KOPT-K1 (cell line): ENCODE measurements around the gene DRAXIN.

Experiments used
- H3K27ac ChIP-seq: fragments of 200-600 bp; sonication (generic); 2 replicates; pipeline ENCODE4 v1.5.1; 2016; ENCODE audit warnings: antibody characterized with exemption, mild to moderate bottlenecking, low read depth, low read length; ENCODE audit not compliant: poor library complexity, severe bottlenecking
- H3K36me3 ChIP-seq: fragments of 200-600 bp; sonication (generic); 2 replicates; pipeline ENCODE4 v1.5.1; 2017; ENCODE audit warnings: antibody characterized with exemption, mild to moderate bottlenecking, low read length, moderate library complexity; ENCODE audit not compliant: insufficient read depth
- H3K9me3 ChIP-seq: fragments of 200-600 bp; sonication (generic); 2 replicates; pipeline ENCODE4 v1.5.1; 2017; ENCODE audit warnings: antibody characterized with exemption, low read length, mild to moderate bottlenecking; ENCODE audit not compliant: insufficient read depth, poor library complexity, severe bottlenecking

Gene DRAXIN

GRCh38 chr1:11728126-11728806, 36.8 kb downstream of the DRAXIN start:
- Histone ChIP-seq H3K27ac (no peak overlapping the region), H3K36me3 (no peaks in the 10 kb centered on the region), H3K9me3 (no peaks in the 10 kb centered on the region)

GRCh38 chr1:11729155-11729497, 37.6 kb downstream of the DRAXIN start:
- Histone ChIP-seq H3K9me3 (no peaks in the 10 kb centered on the region), H3K27ac (no peak overlapping the region), H3K36me3 (no peaks in the 10 kb centered on the region)

GRCh38 chr1:11729498-11730428, 38.3 kb downstream of the DRAXIN start:
- H3K27ac ChIP-seq, result peak overlapping the region; percentile 70

GRCh38 chr1:11730429-11730891, 39.0 kb downstream of the DRAXIN start:
- H3K36me3 ChIP-seq, result no peaks in the 10 kb centered on the region
- no peaks in the 10 kb centered on the region for H3K9me3 ChIP-seq
- H3K27ac ChIP-seq, result peak overlapping the region; percentile 70

More at GRCh38 chr1:11729498-11730428, 38.3 kb downstream of the DRAXIN start:
- Histone ChIP-seq H3K9me3 (no peaks in the 10 kb centered on the region), H3K36me3 (no peaks in the 10 kb centered on the region)

DNA sequence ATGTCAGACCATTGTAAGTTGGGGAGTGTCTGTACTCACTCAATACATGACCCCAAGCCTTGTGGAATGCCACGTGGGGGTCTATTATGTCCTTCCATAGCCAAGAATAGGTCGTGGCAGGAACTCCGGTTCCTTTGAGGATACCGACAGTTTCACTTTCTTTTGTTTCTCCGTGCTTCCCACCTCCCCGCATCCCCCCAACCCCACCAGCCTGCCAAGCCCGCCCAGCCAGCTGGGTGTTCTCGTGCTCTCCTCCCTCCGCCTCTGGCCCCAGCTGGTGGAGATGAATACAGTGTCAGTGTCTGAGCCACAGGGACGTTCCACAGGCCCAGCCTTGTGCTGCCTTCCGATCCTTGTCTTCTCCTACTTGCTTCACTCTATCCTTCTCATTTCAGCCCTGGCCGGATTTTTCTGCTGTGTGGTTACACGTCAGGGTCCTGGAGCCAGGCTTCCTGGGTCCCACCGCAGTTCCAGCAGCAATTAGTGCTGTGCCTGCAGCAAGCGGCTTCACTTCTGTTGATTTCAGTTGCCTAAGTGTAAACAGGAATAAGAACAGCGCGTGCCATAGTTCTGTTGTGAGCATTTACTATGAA, 40.3 kb downstream of the DRAXIN start:
- Histone ChIP-seq H3K36me3 (no peaks in the 10 kb centered on the region), H3K9me3 (no peaks in the 10 kb centered on the region), H3K27ac (peak overlapping the region; percentile 70)

GRCh38 chr1:11733306-11733705, 41.8 kb downstream of the DRAXIN start:
- H3K9me3 ChIP-seq, result no peaks in the 10 kb centered on the region
- H3K36me3 ChIP-seq, result no peaks in the 10 kb centered on the region
- H3K27ac ChIP-seq, result no peak overlapping the region

DNA sequence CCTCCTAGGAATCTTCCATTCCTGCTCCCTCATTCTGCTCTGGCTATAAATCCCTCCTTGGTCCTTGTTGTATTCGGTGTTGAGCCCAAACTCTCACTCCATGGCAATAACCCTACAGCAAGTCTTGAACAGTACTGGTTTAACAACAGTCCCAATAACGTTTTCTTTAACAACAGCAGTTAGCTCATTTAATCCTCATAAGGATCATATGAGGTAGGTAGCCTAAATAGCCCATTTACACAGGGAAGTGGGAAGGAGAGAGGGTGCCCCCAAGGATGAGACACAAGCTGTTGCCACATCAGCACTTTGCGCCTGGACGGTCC, 44.0 kb downstream of the DRAXIN start:
- no peaks in the 10 kb centered on the region for H3K36me3 ChIP-seq
- no peaks in the 10 kb centered on the region for H3K9me3 ChIP-seq
- H3K27ac ChIP-seq, result no peak overlapping the region

DNA sequence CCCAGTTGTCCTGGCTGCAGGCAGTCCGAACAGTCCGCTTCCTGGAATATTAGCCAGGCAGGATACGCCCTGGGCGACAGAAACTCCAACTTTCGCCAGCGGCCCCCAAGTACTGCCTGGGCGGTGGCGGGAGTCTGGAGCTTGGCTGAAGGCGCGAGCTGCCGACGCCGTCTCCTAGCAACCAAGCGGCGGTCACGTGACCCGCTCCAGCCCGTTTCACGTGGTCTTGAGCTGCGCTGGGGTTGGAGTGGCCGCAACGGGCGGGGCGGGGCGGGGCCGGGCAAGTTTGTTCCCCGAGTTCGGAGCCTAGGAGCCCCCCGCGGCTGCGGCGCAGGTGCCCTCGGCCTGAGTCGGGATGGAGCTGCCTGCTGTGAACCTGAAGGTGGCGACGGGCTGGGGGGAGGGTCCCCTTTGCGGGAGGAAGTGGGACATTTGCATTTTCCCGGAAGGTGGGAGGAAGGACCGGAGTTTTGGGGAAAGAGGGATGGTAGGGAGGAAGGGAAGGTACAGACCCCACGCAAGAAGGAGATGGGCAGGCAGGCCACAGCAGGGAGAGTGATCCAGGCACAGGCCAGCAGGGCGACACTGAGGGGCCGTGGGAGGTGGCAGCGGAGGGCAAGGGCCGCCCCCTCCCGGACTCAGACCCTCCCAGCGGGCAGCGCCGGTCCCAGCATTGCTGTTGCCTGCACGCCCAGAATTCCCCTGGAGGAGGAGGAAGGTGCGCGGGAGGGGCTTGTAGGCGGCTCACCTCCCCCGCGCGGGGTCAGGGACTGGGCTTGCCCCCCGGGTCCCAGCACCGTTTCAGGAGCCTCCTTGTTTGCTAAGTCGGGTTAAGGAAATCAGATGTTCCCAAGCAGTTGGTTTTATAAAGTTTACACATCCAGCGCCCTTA, 44.6 kb downstream of the DRAXIN start, which contains the start of gene AGTRAP:
TSS of gene AGTRAP (plus strand) at position 283 of the 892 bp plus-strand sequence. CDS start at position 356, 73 bp downstream.
- Histone ChIP-seq H3K9me3 (no peaks in the 10 kb centered on the region), H3K27ac (peak within 1 kb of the TSS; percentile 61), H3K36me3 (no peaks in the 10 kb centered on the region)

- Histone ChIP-seq H3K36me3 (no peaks in the 10 kb centered on the region), H3K27ac (peak overlapping the region; percentile 61), H3K9me3 (no peaks in the 10 kb centered on the region)
Measured at GRCh38 chr1:11736746-11737639, 45.5 kb downstream of the DRAXIN start.

- Histone ChIP-seq H3K9me3 (no peaks in the 10 kb centered on the region), H3K27ac (no peak overlapping the region), H3K36me3 (no peaks in the 10 kb centered on the region)
Measured at GRCh38 chr1:11738096-11738495, 46.6 kb downstream of the DRAXIN start.

GRCh38 chr1:11738783-11739182, 47.3 kb downstream of the DRAXIN start:
- H3K27ac ChIP-seq, result no peak overlapping the region

GRCh38 chr1:11740258-11741192, 49.0 kb downstream of the DRAXIN start:
- H3K27ac ChIP-seq, result no peak overlapping the region
- no peaks in the 10 kb centered on the region for H3K36me3 ChIP-seq

More at GRCh38 chr1:11738783-11739182, 47.3 kb downstream of the DRAXIN start:
- no peaks in the 10 kb centered on the region for H3K9me3 ChIP-seq
- H3K36me3 ChIP-seq, result no peaks in the 10 kb centered on the region

GRCh38 chr1:11741482-11741881, 50.0 kb downstream of the DRAXIN start:
- H3K27ac ChIP-seq, result no peak overlapping the region
- H3K36me3 ChIP-seq, result no peaks in the 10 kb centered on the region
- H3K9me3 ChIP-seq, result no peaks in the 10 kb centered on the region

More at GRCh38 chr1:11740258-11741192, 49.0 kb downstream of the DRAXIN start:
- H3K9me3 ChIP-seq, result no peaks in the 10 kb centered on the region
